ENCODE data around the gene RALGPS1. TPM values are rescaled to one million over a fixed set of nuclear protein-coding genes. Genes with fewer than 3 reads are reported as not detected.
A peak's percentile ranks its signal among the peaks of the same experiment; 100 is the strongest.

Gene RALGPS1
- total and polyA plus RNA-seq, 4 donors, result 34.4 to 80.9 (median 73.2) TPM

DNA sequence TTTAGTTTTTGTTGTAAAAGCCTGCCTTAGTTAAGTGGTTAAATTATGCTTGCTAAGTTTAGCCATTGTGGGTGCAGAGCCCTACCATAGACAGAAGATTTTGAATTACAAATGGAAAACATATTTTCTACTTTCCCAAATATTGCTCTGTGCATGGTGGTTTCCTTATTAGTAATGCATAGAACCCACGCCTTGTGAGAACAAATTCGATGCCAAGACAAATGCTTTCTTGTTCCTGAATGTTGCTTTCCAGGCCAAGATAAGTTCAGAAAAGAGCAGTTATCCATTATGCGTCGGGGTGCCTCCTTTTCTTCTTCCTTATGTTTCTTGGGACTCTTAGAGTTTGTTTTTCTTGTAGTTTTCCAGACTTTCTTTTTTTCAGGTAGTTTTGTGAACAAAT, 319.0 kb downstream of the RALGPS1 start:
- no CpG with 5 or more reads among the region's 4 CpGs for WGBS (ENCODE audit: insufficient coverage)
- H3K36me3 ChIP-seq (ENCODE audit: control insufficient read depth, insufficient read depth, low read length), result peaks cover 4% of the 10 kb centered on the region
- no peaks in the 10 kb centered on the region for H3K4me1 ChIP-seq (ENCODE audit: control insufficient read depth, insufficient read depth, low read length)
- H3K27me3 ChIP-seq (ENCODE audit: control insufficient read depth, insufficient read depth, low read length), result no peaks in the 10 kb centered on the region
- peak in 2 of 6 donors; percentile 32 to 76 for DNase-seq (ENCODE audit: low read depth in 4 of 6, low spot score in 6 of 6)
- H3K27ac ChIP-seq (ENCODE audit: low read depth, low read length), result peak overlapping the region; percentile 36
- no peak overlapping the region for H3K4me3 ChIP-seq (ENCODE audit: low read depth, low read length)
- H3K9me3 ChIP-seq (ENCODE audit: control insufficient read depth, insufficient read depth, low read length), result no peaks in the 10 kb centered on the region

DNA sequence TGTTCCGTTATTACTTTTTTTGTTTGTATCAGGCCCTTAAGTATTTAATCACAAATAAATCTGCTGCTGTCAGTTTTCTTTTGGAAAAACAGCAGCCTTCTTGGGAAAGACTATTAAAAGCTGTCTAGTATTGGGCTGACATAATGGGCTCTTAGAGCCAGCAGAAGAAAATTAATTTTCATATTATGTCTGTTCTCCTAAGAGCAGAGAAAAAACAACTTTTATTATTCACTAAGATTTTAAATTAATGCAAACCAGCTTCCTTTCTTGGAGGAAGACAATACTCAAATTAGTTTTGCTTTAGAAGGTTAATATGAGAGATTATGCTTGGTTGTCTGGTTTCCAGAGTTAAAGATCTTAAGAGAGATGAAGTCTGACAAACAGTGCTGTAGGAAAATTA, 319.4 kb downstream of the RALGPS1 start:
- Histone ChIP-seq H3K36me3 (ENCODE audit: control insufficient read depth, insufficient read depth, low read length) (peaks cover 4% of the 10 kb centered on the region), H3K4me3 (ENCODE audit: low read depth, low read length) (no peak overlapping the region), H3K9me3 (ENCODE audit: control insufficient read depth, insufficient read depth, low read length) (no peaks in the 10 kb centered on the region), H3K27ac (ENCODE audit: low read depth, low read length) (peak overlapping the region; percentile 36), H3K4me1 (ENCODE audit: control insufficient read depth, insufficient read depth, low read length) (no peaks in the 10 kb centered on the region), H3K27me3 (ENCODE audit: control insufficient read depth, insufficient read depth, low read length) (no peaks in the 10 kb centered on the region)
- no CpG with 5 or more reads among the region's 1 CpG for WGBS (ENCODE audit: insufficient coverage)
- peak in 1 of 6 donors; percentile 38 for DNase-seq (ENCODE audit: low read depth in 4 of 6, low spot score in 6 of 6)

DNA sequence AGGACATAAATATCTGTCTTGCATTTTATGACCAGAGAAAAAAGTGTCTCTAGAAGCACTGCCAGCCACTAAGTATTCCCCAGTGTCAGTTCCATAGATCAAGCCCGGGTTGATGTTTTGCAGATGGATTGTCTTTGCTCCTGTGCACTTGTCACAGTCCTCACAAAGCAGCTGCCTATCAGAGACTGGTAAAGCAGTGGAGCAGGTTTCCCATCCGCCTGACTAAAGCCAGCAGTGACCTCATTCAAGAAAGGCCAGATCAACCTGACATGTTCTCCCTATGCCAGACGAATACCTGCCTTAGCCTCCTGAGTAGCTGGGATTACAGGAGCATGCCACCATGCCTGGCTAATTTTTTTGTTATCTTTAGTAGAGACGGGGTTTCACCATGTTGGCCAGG, 323.2 kb downstream of the RALGPS1 start:
- DNase-seq (ENCODE audit: low read depth in 4 of 6, low spot score in 6 of 6), result no peak
- 91% methylated on average over 4 of the region's 4 CpGs for WGBS (ENCODE audit: insufficient coverage)
- H3K27ac ChIP-seq (ENCODE audit: low read depth, low read length), result no peak overlapping the region
- H3K9me3 ChIP-seq (ENCODE audit: control insufficient read depth, insufficient read depth, low read length), result no peaks in the 10 kb centered on the region
- peaks cover 4% of the 10 kb centered on the region for H3K36me3 ChIP-seq (ENCODE audit: control insufficient read depth, insufficient read depth, low read length)
- H3K27me3 ChIP-seq (ENCODE audit: control insufficient read depth, insufficient read depth, low read length), result no peaks in the 10 kb centered on the region
- H3K4me1 ChIP-seq (ENCODE audit: control insufficient read depth, insufficient read depth, low read length), result peaks cover 8% of the 10 kb centered on the region
- H3K4me3 ChIP-seq (ENCODE audit: low read depth, low read length), result no peak overlapping the region

DNA sequence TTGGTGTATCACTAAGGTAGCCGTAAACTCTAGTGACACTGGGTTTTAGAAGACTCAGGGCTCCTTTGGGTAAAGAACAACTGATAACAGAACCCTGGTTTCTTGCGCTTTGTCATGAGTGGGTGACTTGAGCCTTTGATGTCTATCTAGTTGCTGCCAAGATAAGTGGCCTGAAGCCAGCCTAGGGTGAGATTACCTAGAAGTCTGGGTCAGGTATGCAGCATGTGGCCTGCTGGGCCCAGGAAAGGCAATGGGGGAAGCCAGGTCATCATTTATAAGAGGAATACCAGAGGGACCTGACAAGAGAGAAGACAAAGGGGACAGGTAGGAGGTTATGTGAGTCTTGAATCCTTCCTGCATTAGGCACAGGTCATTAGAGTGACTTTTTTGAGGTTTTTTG, 326.8 kb downstream of the RALGPS1 start:
- 94% methylated on average over 2 of the region's 2 CpGs for WGBS (ENCODE audit: insufficient coverage)
- no peaks in the 10 kb centered on the region for H3K27me3 ChIP-seq (ENCODE audit: control insufficient read depth, insufficient read depth, low read length)
- DNase-seq (ENCODE audit: low read depth in 4 of 6, low spot score in 6 of 6), result no peak
- H3K36me3 ChIP-seq (ENCODE audit: control insufficient read depth, insufficient read depth, low read length), result peaks cover 4% of the 10 kb centered on the region
- peaks cover 15% of the 10 kb centered on the region for H3K4me1 ChIP-seq (ENCODE audit: control insufficient read depth, insufficient read depth, low read length)
- no peaks in the 10 kb centered on the region for H3K9me3 ChIP-seq (ENCODE audit: control insufficient read depth, insufficient read depth, low read length)
- H3K4me3 ChIP-seq (ENCODE audit: low read depth, low read length), result no peak overlapping the region
- H3K27ac ChIP-seq (ENCODE audit: low read depth, low read length), result no peak overlapping the region

DNA sequence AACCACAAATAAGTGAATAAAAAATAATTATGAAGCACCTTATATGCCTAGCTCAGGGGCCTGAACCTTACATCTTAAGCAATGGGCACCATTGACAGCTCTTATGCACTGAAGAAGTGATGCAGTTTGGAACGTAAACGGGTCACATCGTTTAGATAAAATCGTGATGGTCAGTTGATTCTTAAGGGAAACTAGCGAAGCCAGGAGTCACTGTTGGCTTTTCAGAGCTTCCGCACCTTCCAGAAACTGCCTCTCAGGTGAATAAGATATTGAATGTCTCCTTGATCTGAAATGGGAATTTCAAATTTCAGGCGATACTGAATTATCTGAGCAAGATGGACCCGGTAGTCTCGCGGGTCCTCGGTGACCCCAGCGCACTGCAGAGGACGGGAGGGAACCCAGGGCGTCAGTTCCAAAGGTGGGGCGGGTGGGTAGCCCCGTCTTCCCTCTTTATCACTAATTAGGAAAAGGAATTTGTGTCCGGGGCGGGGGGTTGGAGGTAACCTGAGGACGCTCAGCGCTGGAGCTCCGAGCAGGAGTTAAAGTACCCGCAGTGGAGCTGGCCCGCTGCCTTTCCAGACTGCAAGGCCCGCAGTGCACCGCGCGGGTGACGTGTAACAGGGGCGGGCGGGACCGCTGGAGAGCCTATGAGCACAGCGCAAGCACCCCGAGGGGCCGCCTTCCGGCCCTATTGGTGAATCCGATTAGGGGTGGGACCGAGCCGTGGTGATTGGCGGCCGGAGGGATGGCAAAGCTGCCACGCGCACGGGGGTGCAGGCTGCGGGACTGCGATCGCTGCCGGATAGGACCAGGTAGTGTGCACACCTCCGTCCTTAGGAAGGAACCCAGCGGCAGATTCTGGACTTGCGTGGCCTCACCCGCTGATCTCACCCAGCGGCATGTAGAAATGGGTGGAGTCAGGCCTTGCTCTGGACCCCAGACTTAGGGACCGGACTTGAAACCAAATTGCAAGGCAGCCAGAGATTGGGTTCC, 330.3 kb downstream of the RALGPS1 start:
- peak in 5 of 6 donors; percentile 86 to 99 (median 92) for DNase-seq (ENCODE audit: low read depth in 4 of 6, low spot score in 6 of 6)
- 11% methylated on average over 51 of the region's 53 CpGs for WGBS (ENCODE audit: insufficient coverage)
- Histone ChIP-seq H3K4me3 (ENCODE audit: low read depth, low read length) (peak overlapping the region; percentile 66), H3K9me3 (ENCODE audit: control insufficient read depth, insufficient read depth, low read length) (no peaks in the 10 kb centered on the region), H3K4me1 (ENCODE audit: control insufficient read depth, insufficient read depth, low read length) (peaks cover 15% of the 10 kb centered on the region), H3K36me3 (ENCODE audit: control insufficient read depth, insufficient read depth, low read length) (peaks cover 4% of the 10 kb centered on the region), H3K27ac (ENCODE audit: low read depth, low read length) (peak overlapping the region; percentile 22), H3K27me3 (ENCODE audit: control insufficient read depth, insufficient read depth, low read length) (no peaks in the 10 kb centered on the region)

DNA sequence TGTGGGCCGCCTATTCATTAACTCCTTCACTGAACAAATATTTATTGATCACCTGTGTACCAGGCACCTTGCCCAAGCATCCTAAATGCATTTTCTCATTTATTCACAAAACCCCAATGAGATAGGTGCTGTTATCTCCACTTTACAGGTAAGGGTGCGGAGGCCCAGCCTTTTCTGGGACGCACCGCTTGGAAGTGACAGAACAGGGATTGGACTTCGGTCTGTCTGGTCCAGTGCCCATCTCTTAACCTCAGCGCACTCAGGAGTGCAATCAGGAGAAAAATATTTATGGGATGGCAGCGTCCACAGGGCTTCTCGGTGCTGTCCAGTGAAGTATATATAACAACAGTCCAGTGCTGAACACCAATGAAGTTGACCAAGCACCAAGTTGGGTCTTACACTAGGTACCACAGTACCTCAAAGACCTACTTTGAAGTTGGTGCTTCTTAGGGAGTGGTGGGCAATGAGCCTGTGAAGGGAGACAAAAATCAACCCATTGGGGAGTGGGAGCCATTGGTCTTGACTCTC, 331.1 kb downstream of the RALGPS1 start:
- no peaks in the 10 kb centered on the region for H3K27me3 ChIP-seq (ENCODE audit: control insufficient read depth, insufficient read depth, low read length)
- WGBS (ENCODE audit: insufficient coverage), result 0% methylated on average over 1 of the region's 8 CpGs
- no peak for DNase-seq (ENCODE audit: low read depth in 4 of 6, low spot score in 6 of 6)
- no peak overlapping the region for H3K27ac ChIP-seq (ENCODE audit: low read depth, low read length)
- no peaks in the 10 kb centered on the region for H3K9me3 ChIP-seq (ENCODE audit: control insufficient read depth, insufficient read depth, low read length)
- H3K4me3 ChIP-seq (ENCODE audit: low read depth, low read length), result peak overlapping the region; percentile 66
- no peaks in the 10 kb centered on the region for H3K36me3 ChIP-seq (ENCODE audit: control insufficient read depth, insufficient read depth, low read length)
- H3K4me1 ChIP-seq (ENCODE audit: control insufficient read depth, insufficient read depth, low read length), result peaks cover 15% of the 10 kb centered on the region

DNA sequence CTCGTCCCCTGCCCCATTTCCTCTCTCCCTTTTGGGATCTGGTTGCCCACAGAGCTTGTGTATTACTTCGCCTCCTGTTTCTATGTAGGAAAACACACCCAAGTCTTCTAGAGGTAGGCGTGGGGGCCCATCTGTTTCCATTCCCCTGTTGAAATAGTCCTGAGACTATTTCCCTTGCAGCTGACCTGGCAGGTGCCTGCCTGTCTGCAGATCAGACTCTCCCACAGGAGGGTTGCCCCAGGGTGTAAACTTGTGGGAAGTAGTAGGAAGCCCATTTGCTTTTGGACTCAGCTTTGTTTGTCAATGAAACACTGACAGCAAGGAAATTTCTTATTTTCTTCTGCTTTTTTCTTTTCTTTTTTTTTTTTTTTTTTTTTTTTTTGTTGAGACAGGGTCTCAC, 333.7 kb downstream of the RALGPS1 start:
- no peaks in the 10 kb centered on the region for H3K27me3 ChIP-seq (ENCODE audit: control insufficient read depth, insufficient read depth, low read length)
- H3K4me3 ChIP-seq (ENCODE audit: low read depth, low read length), result no peak overlapping the region
- H3K27ac ChIP-seq (ENCODE audit: low read depth, low read length), result no peak overlapping the region
- H3K9me3 ChIP-seq (ENCODE audit: control insufficient read depth, insufficient read depth, low read length), result no peaks in the 10 kb centered on the region
- H3K36me3 ChIP-seq (ENCODE audit: control insufficient read depth, insufficient read depth, low read length), result no peaks in the 10 kb centered on the region
- no peak for DNase-seq (ENCODE audit: low read depth in 4 of 6, low spot score in 6 of 6)
- peaks cover 5% of the 10 kb centered on the region for H3K4me1 ChIP-seq (ENCODE audit: control insufficient read depth, insufficient read depth, low read length)
- WGBS (ENCODE audit: insufficient coverage), result 80% methylated on average over 1 of the region's 3 CpGs

DNA sequence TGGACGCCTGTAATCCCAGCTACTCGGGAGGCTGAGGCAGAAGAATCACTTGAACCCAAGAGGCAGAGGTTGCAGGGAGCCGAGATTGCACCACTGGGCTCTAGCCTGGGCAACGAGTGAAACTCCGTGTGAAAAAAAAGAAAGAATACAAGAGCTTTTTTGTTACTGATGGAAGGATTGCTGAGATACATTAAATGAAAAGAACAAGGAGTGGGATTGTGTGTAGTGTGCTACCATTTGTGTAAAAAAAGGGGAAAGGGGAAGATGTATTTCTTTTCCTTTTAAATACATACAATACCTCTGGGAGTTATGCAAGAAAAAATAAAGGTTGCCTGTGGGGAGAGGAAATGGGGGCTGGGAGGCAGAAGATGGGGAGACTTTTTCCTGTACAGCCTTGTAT, 335.3 kb downstream of the RALGPS1 start:
- H3K9me3 ChIP-seq (ENCODE audit: control insufficient read depth, insufficient read depth, low read length), result no peaks in the 10 kb centered on the region
- no peaks in the 10 kb centered on the region for H3K36me3 ChIP-seq (ENCODE audit: control insufficient read depth, insufficient read depth, low read length)
- no peaks in the 10 kb centered on the region for H3K27me3 ChIP-seq (ENCODE audit: control insufficient read depth, insufficient read depth, low read length)
- H3K4me3 ChIP-seq (ENCODE audit: low read depth, low read length), result no peak overlapping the region
- DNase-seq (ENCODE audit: low read depth in 4 of 6, low spot score in 6 of 6), result no peak
- H3K27ac ChIP-seq (ENCODE audit: low read depth, low read length), result no peak overlapping the region
- peaks cover 2% of the 10 kb centered on the region for H3K4me1 ChIP-seq (ENCODE audit: control insufficient read depth, insufficient read depth, low read length)
- WGBS (ENCODE audit: insufficient coverage), result 61% methylated on average over 5 of the region's 5 CpGs

DNA sequence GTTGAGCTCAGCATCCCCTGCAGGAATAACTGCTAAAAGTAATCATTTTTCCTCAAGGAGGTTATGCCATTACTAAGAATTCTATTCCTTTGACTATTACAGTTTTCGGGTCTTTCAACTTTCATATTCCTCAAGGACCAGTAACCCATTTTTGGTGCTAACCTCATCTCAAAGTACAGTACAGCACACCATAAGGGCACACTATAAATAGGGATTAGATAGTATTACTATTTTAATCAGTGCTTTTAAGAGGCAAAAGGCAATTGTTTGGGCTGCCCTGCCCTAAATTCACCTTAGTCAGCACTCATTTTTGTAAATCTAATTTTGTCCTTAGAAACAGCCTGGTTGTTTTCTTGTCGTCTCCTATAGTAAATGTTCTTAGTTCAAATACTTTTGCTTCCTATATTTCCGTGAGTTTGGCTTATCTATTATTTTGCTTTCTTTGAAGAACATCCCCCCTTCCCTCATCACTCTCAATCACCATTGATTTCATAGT, 336.4 kb downstream of the RALGPS1 start:
- Histone ChIP-seq H3K27me3 (ENCODE audit: control insufficient read depth, insufficient read depth, low read length) (no peaks in the 10 kb centered on the region), H3K4me1 (ENCODE audit: control insufficient read depth, insufficient read depth, low read length) (no peaks in the 10 kb centered on the region), H3K36me3 (ENCODE audit: control insufficient read depth, insufficient read depth, low read length) (no peaks in the 10 kb centered on the region), H3K4me3 (ENCODE audit: low read depth, low read length) (no peak overlapping the region), H3K27ac (ENCODE audit: low read depth, low read length) (no peak overlapping the region), H3K9me3 (ENCODE audit: control insufficient read depth, insufficient read depth, low read length) (no peaks in the 10 kb centered on the region)
- WGBS (ENCODE audit: insufficient coverage), result no CpG with 5 or more reads among the region's 3 CpGs
- no peak for DNase-seq (ENCODE audit: low read depth in 4 of 6, low spot score in 6 of 6)

Data from spinal cord (tissue), 10 donors.